GM23248 (cell line): ENCODE results near the gene DLL1. TPM values are rescaled to one million over a fixed set of nuclear protein-coding genes. Genes with fewer than 3 reads are reported as not detected.

Experiments
- DNase-seq: peaks from one replicate; pipeline ENCODE4 v3.0.0-alpha.2; 2015
- H2AFZ ChIP-seq: fragments of 200-600 bp; sonication (generic); 2 replicates; pipeline ENCODE4 v1.6.1; 2016; ENCODE audit warnings: antibody characterized with exemption
- H3F3A ChIP-seq: fragments of 200-600 bp; sonication (generic); 2 replicates; pipeline ENCODE4 v1.6.1; 2016; ENCODE audit warnings: mild to moderate bottlenecking, antibody characterized with exemption, mixed run types; ENCODE audit not compliant: insufficient read depth
- H3K27ac ChIP-seq: fragments of 200-600 bp; sonication (generic); 2 replicates; pipeline ENCODE4 v1.5.1; 2016; ENCODE audit warnings: mild to moderate bottlenecking
- H3K27me3 ChIP-seq: fragments of 200-600 bp; sonication (generic); replicated peaks from 2 replicates; pipeline ENCODE4 v1.6.1; 2016; ENCODE audit warnings: mild to moderate bottlenecking; ENCODE audit not compliant: insufficient read depth
- H3K36me3 ChIP-seq: fragments of 200-600 bp; sonication (generic); 2 replicates; pipeline ENCODE4 v1.6.1; 2016; ENCODE audit warnings: low read depth, mild to moderate bottlenecking
- H3K4me1 ChIP-seq: fragments of 200-600 bp; sonication (generic); 2 replicates; pipeline ENCODE4 v1.6.1; 2016; ENCODE audit warnings: mild to moderate bottlenecking; ENCODE audit not compliant: insufficient read depth
- H3K4me2 ChIP-seq: fragments of 200-600 bp; sonication (generic); one replicate; pipeline ENCODE4 v1.6.1; 2016; ENCODE audit warnings: mild to moderate bottlenecking; ENCODE audit not compliant: unreplicated experiment
- H3K4me3 ChIP-seq: fragments of 200-600 bp; sonication (generic); 2 replicates; pipeline ENCODE4 v1.5.1; 2016; ENCODE audit warnings: mild to moderate bottlenecking
- H3K79me2 ChIP-seq: fragments of 200-600 bp; sonication (generic); 2 replicates; pipeline ENCODE4 v1.6.1; 2016; ENCODE audit warnings: mild to moderate bottlenecking; ENCODE audit not compliant: insufficient read depth
- H3K9ac ChIP-seq: fragments of 200-600 bp; sonication (generic); 2 replicates; pipeline ENCODE4 v1.6.1; 2016; ENCODE audit warnings: mild to moderate bottlenecking
- H3K9me2 ChIP-seq: fragments of 200-600 bp; sonication (generic); 2 replicates; pipeline ENCODE4 v1.6.1; 2016; ENCODE audit warnings: mixed run types, mild to moderate bottlenecking, moderate library complexity; ENCODE audit not compliant: insufficient read depth
- H3K9me3 ChIP-seq: fragments of 200-600 bp; sonication (generic); one replicate; pipeline ENCODE4 v1.6.1; 2017; ENCODE audit warnings: low read depth
- H4K20me1 ChIP-seq: fragments of 200-600 bp; sonication (generic); 2 replicates; pipeline ENCODE4 v1.6.0; 2016; ENCODE audit not compliant: insufficient read depth
- EZH2 ChIP-seq: fragments of 200-600 bp; sonication (generic); IDR thresholded peaks from 2 replicates; pipeline ENCODE4 v1.6.1; 2018; ENCODE audit warnings: antibody characterized with exemption, mild to moderate bottlenecking; ENCODE audit not compliant: insufficient read depth, poor library complexity, severe bottlenecking
- EZH2phosphoT487 ChIP-seq: fragments of 200-600 bp; sonication (generic); IDR thresholded peaks from 2 replicates; pipeline ENCODE4 v1.6.1; 2018; ENCODE audit warnings: antibody characterized with exemption, moderate library complexity, mild to moderate bottlenecking, low read depth; ENCODE audit not compliant: insufficient read depth
- WGBS, 2 experiments: methylation state at CpG; one replicate each; pipeline ENCODE4 v1.1.6; 2015 to 2017; ENCODE audit warnings: low lambda C conversion rate in 2 of 2, low coverage in 1 of 2; ENCODE audit errors: missing lambda C conversion rate in 2 of 2; 5-methylcytosine and 5-hydroxymethylcytosine counted together
- in situ Hi-C: fragments of 300-500 bp; cut with MboI; formaldehyde crosslinking; loops from 2 replicates; pipeline ENCODE4 v1.15.0; 2020
- polyA plus RNA-seq: library from polyadenylated mRNA; unstranded; fragments of >200 nt; fragmentation: Nextera tagmentation; extraction: Ambion mirVana; gene quantifications from 2 replicates; pipeline ENCODE4 v1.2.1, GENCODE V29; 2016
- total RNA-seq: library from RNA; depleted of rRNA; stranded (reverse); fragments of >200 nt; shearing (Covaris generic); gene quantifications from 2 replicates; pipeline ENCODE4 v1.2.3, GENCODE V29; 2014

The DLL1 gene
- total and polyA plus RNA-seq, 2 experiments from 2014 or later: 0.68 to 0.86 TPM

GRCh38 chr6:170291271-170292110, 613 bp upstream of the DLL1 start:
- Histone ChIP-seq H3K9ac (no peak overlapping the region), H3K27me3 (peaks cover 56% of the 10 kb centered on the region), H4K20me1 (no peaks in the 10 kb centered on the region), H3K9me2 (no peaks in the 10 kb centered on the region), H3K4me1 (0 out of 2 replicates have a peak, but pooled peaks cover 6% of the 10 kb centered on the region), H3K4me3 (peak overlapping the region; percentile 60), H3K36me3 (no peaks in the 10 kb centered on the region), H3F3A (peaks cover 12% of the 10 kb centered on the region; the same call in 1 of the 2 replicates), H3K79me2 (no peaks in the 10 kb centered on the region), H3K9me3 (no peaks in the 10 kb centered on the region), H2AFZ (peak overlapping the region; percentile 69; the same call in 1 of the 2 replicates), H3K27ac (no peak overlapping the region), H3K4me2 (peak overlapping the region; percentile 48)
- TF ChIP-seq EZH2phosphoT487 (0 out of 2 replicates have a peak, but pooled peaks have one; percentile 15), EZH2 (no peak)
- DNase-seq: peak; percentile 39
- in situ Hi-C loops: no loop called here
- 2 to 5% methylated on average over 39 to 79 of the region's 87 CpGs for WGBS, 2 experiments

- Histone ChIP-seq H3K9me2 (no peaks in the 10 kb centered on the region), H3K4me3 (peak overlapping the region; percentile 95), H3K27ac (no peak overlapping the region), H3K36me3 (no peaks in the 10 kb centered on the region), H3K9ac (peak overlapping the region; percentile 59), H3K4me1 (no peaks in the 10 kb centered on the region), H3K27me3 (peaks cover 40% of the 10 kb centered on the region), H3F3A (peaks cover 12% of the 10 kb centered on the region; the same call in 1 of the 2 replicates), H2AFZ (peak overlapping the region; percentile 92), H4K20me1 (no peaks in the 10 kb centered on the region), H3K9me3 (no peaks in the 10 kb centered on the region), H3K79me2 (no peaks in the 10 kb centered on the region), H3K4me2 (peak overlapping the region; percentile 80)
- 2 to 3% methylated on average over 22 to 31 of the region's 41 CpGs for WGBS, 2 experiments
- no peak for TF ChIP-seq EZH2phosphoT487
- TF ChIP-seq EZH2: no peak
- in situ Hi-C loops: no loop called here
- no peak for DNase-seq
Observed at GRCh38 chr6:170289951-170290295, 955 bp downstream of the DLL1 start.

- no peaks in the 10 kb centered on the region for H4K20me1 ChIP-seq
- H3K9me3 ChIP-seq: no peaks in the 10 kb centered on the region
- no peaks in the 10 kb centered on the region for H3K9me2 ChIP-seq
- H3K79me2 ChIP-seq: no peaks in the 10 kb centered on the region
- no peak overlapping the region for H3K27ac ChIP-seq
- peak overlapping the region; percentile 95 for H3K4me3 ChIP-seq
- H3K36me3 ChIP-seq: no peaks in the 10 kb centered on the region
- 30 to 46% methylated on average over 58 to 83 of the region's 85 CpGs for WGBS, 2 experiments
- H3K4me1 ChIP-seq: no peaks in the 10 kb centered on the region
- peak overlapping the region; percentile 80 for H3K4me2 ChIP-seq
- H3K9ac ChIP-seq: peak overlapping the region; percentile 59; the same call in 1 of the 2 replicates
- peak overlapping the region; percentile 92 for H2AFZ ChIP-seq
- H3F3A ChIP-seq: peaks cover 12% of the 10 kb centered on the region; the same call in 1 of the 2 replicates
- peak; percentile 18 for DNase-seq
- peaks cover 34% of the 10 kb centered on the region for H3K27me3 ChIP-seq
- no peak for TF ChIP-seq EZH2
- in situ Hi-C loops: no loop called here
Observed at GRCh38 chr6:170289180-170289931, 1.5 kb downstream of the DLL1 start.

- Histone ChIP-seq H3K4me3 (no peak overlapping the region), H3K27me3 (peaks cover 29% of the 10 kb centered on the region), H3K4me1 (no peaks in the 10 kb centered on the region), H3K79me2 (no peaks in the 10 kb centered on the region), H3K36me3 (no peaks in the 10 kb centered on the region), H3K4me2 (no peak overlapping the region), H3K9ac (no peak overlapping the region), H4K20me1 (no peaks in the 10 kb centered on the region), H2AFZ (no peak overlapping the region), H3F3A (peaks cover 12% of the 10 kb centered on the region; the same call in 1 of the 2 replicates), H3K9me3 (no peaks in the 10 kb centered on the region), H3K9me2 (no peaks in the 10 kb centered on the region), H3K27ac (no peak overlapping the region)
- DNase-seq: no peak
- WGBS, 2 experiments: 81 to 86% methylated on average over 16 of the region's 16 CpGs
- no peak for TF ChIP-seq EZH2phosphoT487
- in situ Hi-C loops: no loop called here
Observed at GRCh38 chr6:170288852-170289179, 2.1 kb downstream of the DLL1 start.
